Activated CD4-positive, alpha-beta T cell treated with anti-CD3 and anti-CD28 coated beads, Interleukin-2, amount 50 U/mL, for 24 hours (primary cell): ENCODE data around the gene STK10.
A peak's percentile ranks its signal among the peaks of the same experiment; 100 is the strongest.

ENCODE experiments used
- DNase-seq, 2 donors: peaks; one replicate each; pipeline ENCODE4 v3.0.0-alpha.2; 2020; ENCODE audit warnings: low read depth in 1 of 2, low spot score in 1 of 2

The STK10 gene

DNA sequence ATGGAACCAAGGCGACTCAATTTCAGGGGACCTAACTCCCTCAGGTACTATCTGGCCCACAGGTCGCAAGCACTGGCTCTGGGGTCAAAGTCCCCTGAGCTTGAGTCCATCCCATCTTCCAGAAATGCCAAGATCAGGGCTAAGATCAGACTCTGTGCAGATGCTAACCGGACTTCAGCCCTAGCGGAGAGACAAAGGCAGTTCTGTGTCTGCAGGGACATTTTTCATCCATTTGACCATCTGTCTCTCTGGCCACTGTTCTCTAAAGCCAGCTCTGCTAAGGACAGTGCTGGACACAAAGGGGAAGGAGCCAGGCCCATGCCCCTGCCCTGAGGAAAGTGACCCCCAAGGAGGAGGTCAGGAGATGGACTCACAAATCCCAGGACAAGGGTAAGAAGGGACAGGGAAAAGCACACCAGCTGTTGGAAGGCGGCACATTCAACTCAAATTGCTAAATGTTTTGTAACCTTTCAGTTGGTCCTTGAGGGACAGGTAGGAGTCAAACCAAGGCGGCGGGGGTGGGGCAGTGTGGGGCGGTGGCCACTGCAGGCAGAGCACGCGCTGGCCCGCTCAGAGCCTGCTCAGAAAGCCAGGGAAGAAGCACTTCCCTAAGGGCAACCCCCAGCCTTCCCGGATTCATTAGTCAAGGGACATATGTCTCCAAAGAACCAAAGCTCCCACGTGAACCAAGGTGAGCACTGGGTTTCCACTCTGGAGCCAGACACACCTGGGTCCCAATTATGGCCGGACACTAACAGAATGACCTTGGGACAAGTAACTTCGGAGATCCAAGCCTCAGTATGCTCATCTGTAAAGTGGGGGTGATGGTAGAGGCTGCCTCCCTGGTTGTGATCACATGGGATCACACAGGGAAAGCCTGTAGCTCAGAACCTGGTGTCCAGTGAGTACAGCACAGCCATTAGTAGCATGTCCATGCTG is 42.8 kb downstream of the STK10 start:
- DNase-seq = no peak

DNA sequence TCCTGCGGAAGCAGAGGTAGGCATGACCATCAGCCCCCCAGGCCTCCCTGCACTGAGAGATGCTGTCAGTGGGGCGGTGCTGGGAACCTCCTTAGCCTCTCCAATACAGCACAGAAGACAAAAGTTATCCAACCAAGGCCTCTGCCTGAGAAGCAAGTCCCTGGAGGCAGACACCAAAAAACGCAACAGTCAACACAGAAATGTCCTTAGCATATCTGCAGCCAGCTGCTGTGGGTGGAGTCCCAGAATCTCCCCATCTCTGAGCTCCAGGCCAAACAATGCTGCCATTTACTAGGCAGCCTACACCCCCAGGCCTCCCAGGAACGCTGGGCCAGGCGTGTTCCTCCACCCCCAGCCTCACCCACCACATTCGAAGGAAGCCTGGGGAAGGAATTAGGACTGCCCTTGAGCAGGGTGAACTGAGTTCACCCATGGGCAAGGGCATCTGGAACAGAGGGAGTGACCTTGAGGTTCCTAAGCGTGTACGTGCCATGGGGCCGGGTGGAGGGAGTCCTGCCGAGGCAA is 43.7 kb downstream of the STK10 start:
- no peak for DNase-seq

DNA sequence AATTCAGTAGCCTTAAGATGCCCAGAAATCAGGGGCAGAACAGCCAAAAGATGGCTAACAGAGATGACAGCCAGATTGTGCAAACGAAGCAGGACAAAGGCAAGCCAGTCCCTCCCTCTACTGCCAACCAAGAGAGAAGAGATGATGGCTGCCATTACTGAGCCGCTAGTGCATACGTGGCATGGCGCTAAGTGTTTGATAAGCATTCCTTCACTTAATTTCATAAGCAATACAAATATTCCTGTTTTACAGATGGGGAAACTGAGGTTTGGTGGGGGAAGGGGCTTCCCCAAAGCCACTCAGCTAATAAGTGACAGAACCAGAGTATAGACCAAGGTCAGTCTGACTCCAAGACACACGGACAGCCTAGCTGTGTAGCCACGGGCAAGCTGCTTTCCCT is 44.1 kb downstream of the STK10 start:
- DNase-seq = no peak

DNA sequence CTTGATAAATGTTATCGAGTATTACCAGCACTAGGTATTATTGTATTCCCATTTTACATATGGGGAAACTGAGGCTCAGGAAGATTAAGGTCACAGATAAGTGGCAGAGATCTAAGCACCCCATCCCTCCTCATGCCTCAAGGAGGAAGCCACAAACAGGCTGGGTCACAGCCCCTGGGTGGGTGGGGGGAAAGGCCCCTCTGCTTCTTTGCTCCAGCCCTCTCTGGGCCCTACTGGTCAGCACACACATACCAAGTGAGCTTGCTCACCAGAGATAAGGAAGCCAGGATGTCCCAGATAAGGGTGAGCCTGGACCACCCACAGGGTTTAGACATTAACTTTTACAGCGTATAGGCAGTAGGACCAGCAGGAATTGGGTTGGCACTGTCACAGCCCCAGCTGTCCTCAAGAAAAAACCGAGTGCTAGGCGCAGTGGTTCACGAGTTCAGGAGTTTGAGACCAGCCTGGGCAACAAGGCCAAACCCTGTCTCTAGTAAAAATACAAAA is 45.3 kb downstream of the STK10 start:
- DNase-seq = no peak

DNA sequence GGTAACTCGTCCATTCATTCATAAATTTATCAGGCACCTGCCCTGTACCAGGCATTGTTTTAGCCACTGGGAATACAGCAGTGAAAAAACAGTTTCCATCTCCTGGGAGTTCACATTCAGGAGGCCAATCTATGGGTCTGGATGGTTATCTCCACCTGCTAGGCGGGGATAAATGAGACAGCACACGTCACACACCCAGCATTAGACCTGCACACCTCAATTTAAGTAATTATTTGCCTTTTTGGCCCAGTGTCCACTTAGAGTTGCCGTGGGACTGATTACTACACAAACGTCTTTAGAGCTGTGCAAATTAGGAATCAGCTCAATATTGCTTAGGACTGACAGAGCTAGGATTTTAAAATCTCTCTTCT is 46.1 kb downstream of the STK10 start:
- no peak for DNase-seq

DNA sequence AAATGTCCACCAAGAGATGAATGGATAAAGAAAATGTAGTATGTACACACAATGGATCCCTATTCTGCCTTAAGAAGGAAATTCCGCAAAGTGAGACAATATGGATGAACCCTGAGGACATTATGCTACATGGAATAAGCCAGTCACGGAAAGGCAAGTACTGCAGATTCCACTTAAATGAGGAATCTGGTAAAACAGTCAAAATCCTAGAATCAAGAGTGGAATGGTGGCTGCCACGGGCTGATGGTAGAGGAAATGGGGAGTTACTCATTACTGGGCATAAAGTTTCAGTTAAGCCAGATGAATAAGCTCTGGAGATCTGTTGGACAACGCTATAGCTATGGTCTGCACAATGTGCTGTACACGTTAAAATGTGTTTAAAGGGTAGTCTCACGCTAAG is 47.2 kb downstream of the STK10 start:
- DNase-seq = no peak

DNA sequence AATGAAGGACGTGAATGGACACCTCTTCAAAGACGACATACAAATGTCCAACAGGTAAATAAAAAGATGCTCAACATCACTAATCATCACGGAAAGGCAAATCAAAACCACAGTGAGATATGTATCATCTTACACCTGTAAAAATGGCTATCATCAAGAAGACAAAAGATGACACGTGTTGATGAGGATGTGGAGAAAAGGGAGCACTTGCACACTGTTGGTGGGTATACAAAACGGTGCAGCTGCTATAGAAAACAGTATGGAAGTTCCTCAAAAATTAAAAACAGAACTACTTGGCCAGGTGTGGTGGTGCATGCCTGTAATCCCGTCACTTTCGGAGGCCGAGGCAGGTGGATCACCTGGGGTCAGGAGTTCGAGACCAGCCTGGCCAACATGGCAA is 47.9 kb downstream of the STK10 start:
- DNase-seq = no peak

DNA sequence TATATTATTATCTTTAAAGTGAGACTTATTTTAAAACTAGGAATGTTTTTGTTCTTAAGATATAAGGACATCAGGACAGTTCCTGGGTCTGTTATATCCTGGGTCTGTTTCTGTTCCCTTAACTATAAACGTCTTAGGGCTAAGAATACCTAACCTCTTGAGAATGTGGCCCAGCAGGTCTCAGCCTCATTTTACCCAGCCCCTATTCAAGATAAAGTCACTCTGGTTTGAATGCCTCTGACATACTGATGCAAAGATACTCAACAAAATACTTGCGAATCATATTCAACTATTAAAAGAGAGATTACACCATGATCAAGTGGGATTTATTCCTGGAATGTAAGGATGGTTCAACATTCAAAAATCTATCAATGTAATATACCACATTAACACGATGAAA is 51.0 kb downstream of the STK10 start:
- no peak for DNase-seq

DNA sequence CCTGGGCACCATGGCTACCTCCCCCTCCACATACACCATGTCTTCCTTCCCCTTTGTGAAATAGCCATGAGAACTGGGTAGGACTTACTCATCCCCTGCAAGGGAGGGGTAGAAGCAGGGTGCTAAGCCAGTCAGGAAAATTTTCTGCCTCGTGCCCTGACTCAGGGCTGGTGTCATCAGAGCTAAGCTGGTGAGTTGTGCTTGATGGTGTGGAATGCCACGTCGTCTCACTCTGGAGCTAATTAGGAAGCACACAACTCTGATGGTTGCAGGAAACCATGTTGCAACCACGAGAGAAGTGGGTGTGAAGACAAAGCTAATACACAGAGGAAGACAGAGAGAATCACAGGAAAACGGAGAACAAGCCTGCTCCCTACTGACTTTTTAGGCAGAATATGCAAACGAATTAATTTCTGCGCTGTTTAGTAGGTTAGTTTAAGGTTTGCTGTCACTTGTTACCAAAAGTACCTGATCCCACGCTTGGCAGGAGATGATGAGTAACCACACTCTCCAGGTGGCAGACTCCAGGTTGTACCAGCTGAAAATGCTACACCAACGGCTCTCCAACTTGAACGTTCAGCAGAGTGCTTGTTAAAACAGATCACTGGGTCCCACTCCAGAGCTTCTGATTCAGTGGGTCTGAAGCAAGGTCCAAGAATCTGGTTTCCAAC is 54.5 kb downstream of the STK10 start:
- peak in 1 of 2 donors; percentile 61 for DNase-seq

DNA sequence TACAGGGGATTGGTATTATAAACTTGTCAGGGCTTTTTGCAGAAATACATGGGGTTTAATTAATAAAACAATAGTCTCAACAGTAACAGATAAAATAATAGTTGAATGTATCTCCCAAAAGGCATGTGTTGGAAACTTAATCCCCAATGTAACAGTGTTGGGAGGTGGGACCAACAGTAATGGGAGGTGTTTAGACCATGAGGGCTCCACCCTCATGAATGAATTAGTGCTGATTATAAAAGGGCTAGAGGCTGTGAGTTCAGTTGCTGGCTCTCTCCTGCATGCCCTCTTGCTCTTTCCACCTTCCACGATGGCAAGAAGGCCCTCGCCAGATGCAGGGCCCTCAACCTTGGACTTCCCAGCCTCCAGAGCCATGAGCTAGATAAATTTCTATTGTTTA is 56.3 kb downstream of the STK10 start:
- DNase-seq = no peak

DNA sequence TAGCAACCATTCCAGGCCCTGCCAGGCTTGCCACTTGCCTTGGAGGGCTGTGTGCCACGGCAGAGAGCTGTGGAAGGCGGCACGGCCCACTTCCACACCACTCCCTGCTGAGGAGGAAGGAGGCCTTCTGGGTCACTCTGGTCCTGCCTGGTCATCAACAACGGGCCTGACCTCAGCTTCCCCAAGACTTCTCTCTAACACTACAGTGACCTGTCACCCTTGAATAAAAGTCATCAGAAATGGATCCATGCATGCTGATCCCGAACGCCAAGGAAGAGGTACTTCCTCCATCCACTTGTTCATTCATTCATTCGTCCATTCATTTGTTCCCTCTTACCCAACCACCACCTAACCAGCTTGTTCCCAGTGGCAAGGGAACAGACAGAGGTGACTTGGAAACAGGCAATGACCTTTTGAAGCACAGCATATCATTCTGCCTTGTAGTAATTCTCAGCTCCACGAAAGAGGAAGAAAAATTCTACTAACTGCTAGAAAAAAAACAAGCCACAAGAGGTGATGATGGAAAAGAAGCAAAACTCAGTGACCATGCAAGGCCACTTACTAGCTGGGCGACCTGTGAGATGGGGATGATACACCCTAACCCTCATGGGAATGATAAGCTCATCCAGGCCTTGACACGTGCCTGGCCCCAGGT is 58.6 kb downstream of the STK10 start:
- no peak for DNase-seq

DNA sequence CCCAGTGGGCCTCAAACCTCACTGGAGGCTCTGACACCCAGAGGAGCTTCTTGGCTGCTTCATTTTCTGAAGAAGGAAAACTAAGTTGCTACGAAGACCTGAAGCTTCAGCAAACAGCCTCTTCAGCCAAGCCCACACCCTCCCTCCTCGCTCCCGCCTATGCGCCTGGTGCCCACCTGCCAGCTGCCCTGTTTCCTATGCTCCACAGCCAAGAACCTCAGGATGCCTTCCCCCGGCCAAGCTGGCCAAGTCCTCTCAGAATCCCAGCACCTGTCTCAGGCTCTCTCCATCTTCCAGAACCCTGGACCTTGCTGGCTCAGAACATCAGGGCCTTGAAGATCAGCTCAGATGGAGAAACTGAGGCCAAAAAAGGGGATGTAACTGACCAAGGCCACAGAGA is 60.4 kb downstream of the STK10 start:
- DNase-seq = no peak

DNA sequence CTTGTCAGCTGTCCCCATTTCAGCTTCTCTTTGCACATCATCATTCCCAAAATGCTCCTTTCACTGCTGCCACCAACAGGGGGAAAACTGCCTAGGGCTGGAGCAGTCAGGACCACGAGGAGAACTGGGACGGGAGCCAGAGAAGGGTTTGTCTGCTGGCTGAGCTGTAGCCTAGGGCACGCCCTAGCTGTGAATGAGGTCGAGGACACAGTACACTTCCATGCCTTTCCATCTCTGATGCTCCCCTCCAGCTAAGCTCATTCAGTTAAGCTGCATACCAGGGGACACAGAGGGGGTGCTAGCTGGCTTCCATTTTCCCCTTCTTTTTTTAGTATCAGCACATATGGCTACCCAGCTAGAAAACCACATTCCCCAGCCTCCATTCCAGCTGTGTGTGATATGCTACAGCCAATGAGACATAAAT is 64.7 kb downstream of the STK10 start:
- DNase-seq = no peak

DNA sequence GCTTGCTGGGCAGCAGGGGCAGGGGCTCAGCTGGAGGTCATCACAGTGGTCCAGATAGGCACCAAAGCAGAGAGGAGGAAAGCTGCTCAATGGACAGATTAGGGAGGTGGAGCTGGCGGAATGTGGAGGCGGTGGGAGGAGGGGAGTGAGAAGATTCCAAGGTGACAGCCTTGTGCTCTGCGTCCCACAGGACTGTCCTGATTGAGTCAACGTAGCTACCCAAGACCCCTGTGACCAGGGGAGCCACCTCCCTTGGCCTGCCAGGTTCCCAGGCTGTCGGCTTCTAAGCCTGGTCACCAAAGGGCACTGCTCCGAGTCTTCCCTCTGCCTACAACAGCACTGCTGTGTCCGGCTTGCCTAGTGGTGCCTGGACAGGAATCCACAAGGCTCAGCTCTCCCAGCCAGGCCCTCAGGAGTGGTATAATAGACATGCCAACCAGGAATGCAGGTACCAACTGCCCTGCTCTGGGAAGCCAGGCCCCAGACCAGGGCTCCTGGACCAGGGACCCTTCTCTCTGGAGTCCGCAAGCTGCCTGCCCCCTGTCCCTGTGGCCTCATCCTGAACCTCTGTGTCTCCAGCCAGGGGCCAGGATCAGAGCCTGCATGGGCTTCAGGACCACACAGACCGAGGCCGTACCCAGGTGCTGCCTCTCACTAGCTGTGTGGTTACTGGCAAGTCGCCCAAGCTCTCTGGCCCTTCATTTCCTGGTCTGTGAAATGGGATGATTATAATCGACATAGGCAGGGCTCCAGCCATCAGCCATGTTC is 67.9 kb downstream of the STK10 start:
- no peak for DNase-seq

DNA sequence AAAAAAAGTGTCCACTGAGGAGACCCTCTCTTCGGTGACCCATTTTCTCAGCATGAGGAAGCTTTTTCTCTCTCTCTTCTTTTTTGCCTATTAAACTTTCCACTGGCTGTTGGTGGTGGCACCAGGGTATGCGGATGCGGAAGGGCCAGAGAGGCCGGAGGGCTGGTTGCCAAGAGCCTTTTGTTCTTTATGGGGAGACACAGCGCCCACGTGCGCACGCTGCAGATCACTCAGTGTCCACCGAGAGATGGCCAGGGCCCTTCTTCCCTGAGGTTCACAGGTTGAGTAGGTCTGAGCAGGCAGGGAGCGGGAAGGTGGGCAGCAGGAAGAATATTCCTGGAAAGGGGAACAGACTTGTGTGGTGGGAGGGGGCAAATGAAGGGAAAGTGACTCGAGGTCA is 69.1 kb downstream of the STK10 start:
- DNase-seq = no peak

DNA sequence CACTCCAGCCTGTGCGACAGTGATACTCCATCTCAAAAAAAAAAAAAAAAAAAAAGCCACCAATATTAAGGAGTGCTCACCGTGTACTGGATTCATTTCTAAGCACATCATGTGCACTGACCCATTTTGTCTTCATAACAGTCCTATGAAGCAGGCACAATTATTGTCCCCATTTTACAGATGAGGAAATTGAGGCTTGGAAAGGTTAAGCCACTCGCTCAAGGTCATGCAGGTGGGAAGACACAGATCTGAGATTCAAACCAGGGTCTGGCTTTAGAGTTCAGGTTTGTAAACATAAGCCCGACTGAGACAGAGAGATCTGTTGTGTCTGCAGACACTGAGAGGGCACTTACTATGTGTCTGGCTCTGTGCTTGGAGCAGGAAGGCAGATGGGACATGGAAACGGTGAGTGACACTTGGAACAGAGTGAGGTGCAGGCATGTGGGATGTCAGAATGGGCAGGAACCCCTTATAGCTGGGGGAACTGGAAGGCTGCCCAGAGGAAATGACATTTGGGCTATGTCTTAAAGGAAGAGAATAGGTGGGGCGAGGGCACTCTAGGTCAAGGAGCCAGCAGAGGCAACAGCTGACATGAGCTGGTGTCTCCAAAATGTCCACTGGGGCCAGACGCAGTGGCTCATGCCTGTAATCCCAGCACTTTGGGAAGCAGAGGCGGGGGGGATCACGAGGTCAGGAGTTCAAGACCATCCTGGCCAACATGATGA is 69.9 kb downstream of the STK10 start:
- no peak for DNase-seq

DNA sequence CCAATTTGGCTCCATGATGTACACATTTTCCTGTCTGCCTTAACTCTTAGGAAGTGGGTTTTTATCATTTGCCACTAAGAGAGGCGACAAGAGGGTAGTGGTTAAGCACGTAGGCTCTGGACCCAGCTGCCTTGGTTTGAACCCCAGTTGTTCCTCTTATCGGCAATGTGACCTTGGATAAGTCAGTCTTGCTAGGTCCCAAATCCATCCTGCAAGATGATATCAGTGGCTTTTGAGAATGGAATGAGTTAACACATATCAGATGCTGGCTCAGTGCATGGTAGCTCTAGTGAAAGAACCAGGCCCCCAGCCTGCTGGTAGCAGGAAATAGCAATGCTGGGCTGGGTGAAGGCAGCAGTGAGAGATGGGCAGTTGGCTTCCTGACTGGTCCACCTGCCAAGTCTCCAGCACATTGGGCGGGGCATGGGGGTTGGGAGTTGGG is 72.5 kb downstream of the STK10 start:
- no peak for DNase-seq

DNA sequence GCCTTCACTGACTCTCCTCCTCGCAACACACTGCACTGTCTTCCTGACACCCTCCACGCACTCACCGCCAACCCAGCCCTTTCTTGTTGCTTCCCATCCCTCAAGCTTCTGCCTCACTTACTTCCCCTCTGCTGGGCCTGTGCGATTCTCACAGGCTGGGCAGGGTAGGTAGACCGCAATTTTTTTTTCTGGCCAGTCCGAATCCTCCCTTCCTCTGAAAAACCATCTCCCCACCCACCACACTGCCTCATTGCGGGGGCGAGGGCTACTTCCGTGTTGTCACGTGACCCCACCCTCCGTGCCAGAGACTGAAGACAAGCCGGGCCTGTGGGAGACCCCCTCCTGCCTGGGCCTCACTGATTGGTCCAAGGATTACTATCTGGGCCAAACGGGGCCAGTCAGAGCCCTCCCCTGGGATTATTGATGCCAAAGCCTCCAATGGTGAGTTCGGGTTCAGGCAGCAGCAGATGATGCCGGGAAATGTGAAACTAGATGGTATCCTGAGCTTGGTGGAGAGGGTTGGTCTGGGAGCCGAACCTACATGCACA is 73.1 kb downstream of the STK10 start:
- peak; percentile 59 to 66 for DNase-seq

DNA sequence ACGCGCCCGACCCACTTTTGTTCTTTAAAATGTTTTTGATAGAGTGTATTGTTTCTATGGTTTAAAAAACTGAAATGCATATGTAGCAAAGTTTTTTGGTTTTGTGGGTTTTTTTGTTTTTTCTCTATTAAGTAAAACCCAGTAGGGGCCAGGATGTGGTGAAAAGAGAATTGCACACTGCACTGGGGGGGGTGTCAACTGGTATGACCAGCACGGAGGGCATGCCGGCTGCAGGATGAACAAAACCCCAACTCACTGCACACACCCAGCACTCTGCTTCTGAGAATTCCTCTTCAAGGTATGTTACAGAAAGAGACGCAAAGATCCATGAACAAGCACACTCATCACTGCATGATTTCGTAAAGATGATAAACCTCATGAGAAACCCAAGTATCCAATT is 75.0 kb downstream of the STK10 start:
- DNase-seq = peak in 1 of 2 donors; percentile 53

DNA sequence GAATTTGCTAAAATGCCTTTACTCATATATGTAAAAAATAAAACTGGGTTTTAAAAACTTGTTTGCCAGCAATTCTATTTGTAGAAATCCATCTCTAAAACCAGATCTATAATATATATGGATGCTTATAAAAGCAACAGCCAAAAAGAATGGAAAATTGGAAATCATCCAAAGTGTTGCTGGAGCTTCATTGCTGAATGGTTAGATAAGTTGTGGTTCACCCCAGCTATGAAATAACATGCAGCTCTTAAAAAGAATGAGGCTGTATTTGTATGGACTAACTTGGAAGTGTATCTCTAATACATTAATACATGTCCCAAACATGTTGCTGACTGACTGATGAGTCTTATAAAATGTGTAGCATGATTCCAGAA is 76.2 kb downstream of the STK10 start:
- DNase-seq = no peak
